Panc1 (cell line): ENCODE results near the gene LKAAEAR1. TPM values are rescaled to one million over a fixed set of nuclear protein-coding genes. Genes with fewer than 3 reads are reported as not detected.

ENCODE experiments used
- ATAC-seq: fragments of 200-7000 bp; cut with Tn5 transposase; 2 replicates; pipeline ENCODE4 v1.9.1; 2020; ENCODE audit warnings: mild to moderate bottlenecking, moderate library complexity
- BruUV-seq: library from RNA; stranded (reverse); fragments of 400-500 nt; replicated peaks from 2 replicates; lab custom pipeline; 2021; lab: Mats Ljungman, UMichigan
- CTCF ChIA-PET: fragments of 300-600 bp; sonication (Branson Sonifier 250); formaldehyde crosslinking; loops from one replicate; lab custom pipeline; 2022; ENCODE audit warnings: antibody characterized with exemption; lab: Charles Lee
- POLR2A ChIA-PET: fragments of 300-600 bp; sonication (Branson Sonifier 250); formaldehyde crosslinking; loops from one replicate; lab custom pipeline; 2022; ENCODE audit warnings: antibody characterized with exemption; lab: Charles Lee
- DNase-seq: peaks from one replicate; pipeline ENCODE4 v3.0.0-alpha.2; 2010; ENCODE audit warnings: low read depth, low spot score
- H3K27ac ChIP-seq: 2 replicates; pipeline ENCODE4 v1.5.1; 2011; ENCODE audit warnings: mild to moderate bottlenecking, low read length, inconsistent platforms
- H3K27me3 ChIP-seq: fragments of 200-500 bp; sonication (Bioruptor generic); 2 replicates; pipeline ENCODE4 v1.6.0; 2014; ENCODE audit warnings: low read length, inconsistent platforms; ENCODE audit not compliant: control insufficient read depth, insufficient read depth
- H3K36me3 ChIP-seq: fragments of 200-500 bp; sonication (Bioruptor generic); 2 replicates; pipeline ENCODE4 v1.5.1; 2014; ENCODE audit warnings: inconsistent platforms, mild to moderate bottlenecking, low read length, moderate library complexity; ENCODE audit not compliant: control insufficient read depth, insufficient read depth
- H3K4me1 ChIP-seq: 2 replicates; pipeline ENCODE4 v1.5.1; 2011; ENCODE audit warnings: inconsistent platforms, mild to moderate bottlenecking, low read length, moderate library complexity; ENCODE audit not compliant: control insufficient read depth, insufficient read depth
- H3K4me3 ChIP-seq, 2 experiments: 2 replicates each; pipeline ENCODE4 v1.5.1; 2011 to 2012; ENCODE audit warnings: low read depth in 2 of 2, low read length in 2 of 2, mild to moderate bottlenecking in 2 of 2, inconsistent platforms in 1 of 2, moderate library complexity in 1 of 2
- H3K9me3 ChIP-seq: fragments of 200-500 bp; sonication (Bioruptor generic); 2 replicates; pipeline ENCODE4 v1.5.1; 2014; ENCODE audit warnings: low read depth, mild to moderate bottlenecking, inconsistent platforms, low read length, moderate library complexity; ENCODE audit not compliant: control insufficient read depth, insufficient read depth
- POLR2AphosphoS5 ChIP-seq: IDR thresholded peaks from 2 replicates; pipeline ENCODE4 v1.6.1; 2012; ENCODE audit warnings: mild to moderate bottlenecking, low read depth, low read length, moderate library complexity
- SIN3A ChIP-seq: IDR thresholded peaks from 2 replicates; pipeline ENCODE4 v1.6.1; 2012; ENCODE audit warnings: low read depth, mild to moderate bottlenecking, low read length, moderate library complexity, borderline replicate concordance; ENCODE audit not compliant: insufficient read depth
- TCF7L2 ChIP-seq: IDR thresholded peaks from 2 replicates; pipeline ENCODE4 v1.6.1; 2011; ENCODE audit warnings: mild to moderate bottlenecking, low read depth, low read length, inconsistent platforms
- in situ Hi-C: cut with HindIII; loops from 2 replicates; pipeline ENCODE4 v1.10.0; 2016; ENCODE audit warnings: low sequenced_read_pairs, low pct_unique_long_range_greater_than_20kb
- intact Hi-C: fragments of 100-400 bp; cut with micrococcal nuclease; formaldehyde crosslinking; loops from one replicate; pipeline ENCODE4 v1.10.0; 2022; ENCODE audit not compliant: unreplicated experiment
- total RNA-seq: library from RNA; stranded (reverse); gene quantifications from one replicate; pipeline ENCODE4 v1.2.1, GENCODE V29; 2021; ENCODE audit not compliant: unreplicated experiment
- TF ChIP-seq, protein P1 (sequence below): fragments of 450-650 bp; IDR thresholded peaks from 2 replicates; pipeline ENCODE4 v1.5.1; 2017; ENCODE audit warnings: mild to moderate bottlenecking
- TF ChIP-seq, protein P2 (sequence below), 2 experiments: IDR thresholded peaks; 2 replicates each; pipeline ENCODE4 v1.6.1; 2011 to 2012; ENCODE audit warnings: low read depth in 2 of 2, control low read depth in 1 of 2, low read length in 1 of 2, mild to moderate bottlenecking in 1 of 2, moderate library complexity in 1 of 2; ENCODE audit not compliant: insufficient read depth in 1 of 2

Gene LKAAEAR1
- total RNA-seq, 1 experiment from 2014 or later: 0.67 TPM

DNA sequence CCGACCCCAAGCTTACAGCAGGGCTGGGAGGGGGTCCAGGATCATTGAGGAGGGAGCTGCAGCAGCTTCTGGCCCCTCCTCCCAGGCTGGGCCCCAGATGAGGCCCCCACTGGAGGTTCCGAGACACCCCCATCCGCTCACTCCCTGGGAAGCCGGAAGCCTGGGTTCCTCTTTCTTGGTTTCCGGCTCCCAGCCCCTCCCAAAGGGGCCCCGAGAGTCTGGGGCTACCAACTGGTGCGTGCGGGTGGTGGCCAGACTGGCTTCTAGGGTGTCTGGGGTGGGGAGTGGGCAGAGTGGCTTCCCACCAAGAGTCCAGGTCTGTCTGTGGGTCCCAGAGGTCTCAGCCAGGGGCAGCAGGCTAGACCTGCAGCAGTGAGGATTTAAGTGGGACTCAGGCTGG is 7.1 kb downstream of the LKAAEAR1 start:
- no peak for TF ChIP-seq SIN3A
- TF ChIP-seq, protein P1, sequence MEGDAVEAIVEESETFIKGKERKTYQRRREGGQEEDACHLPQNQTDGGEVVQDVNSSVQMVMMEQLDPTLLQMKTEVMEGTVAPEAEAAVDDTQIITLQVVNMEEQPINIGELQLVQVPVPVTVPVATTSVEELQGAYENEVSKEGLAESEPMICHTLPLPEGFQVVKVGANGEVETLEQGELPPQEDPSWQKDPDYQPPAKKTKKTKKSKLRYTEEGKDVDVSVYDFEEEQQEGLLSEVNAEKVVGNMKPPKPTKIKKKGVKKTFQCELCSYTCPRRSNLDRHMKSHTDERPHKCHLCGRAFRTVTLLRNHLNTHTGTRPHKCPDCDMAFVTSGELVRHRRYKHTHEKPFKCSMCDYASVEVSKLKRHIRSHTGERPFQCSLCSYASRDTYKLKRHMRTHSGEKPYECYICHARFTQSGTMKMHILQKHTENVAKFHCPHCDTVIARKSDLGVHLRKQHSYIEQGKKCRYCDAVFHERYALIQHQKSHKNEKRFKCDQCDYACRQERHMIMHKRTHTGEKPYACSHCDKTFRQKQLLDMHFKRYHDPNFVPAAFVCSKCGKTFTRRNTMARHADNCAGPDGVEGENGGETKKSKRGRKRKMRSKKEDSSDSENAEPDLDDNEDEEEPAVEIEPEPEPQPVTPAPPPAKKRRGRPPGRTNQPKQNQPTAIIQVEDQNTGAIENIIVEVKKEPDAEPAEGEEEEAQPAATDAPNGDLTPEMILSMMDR: no peak
- BruUV-seq: no TSS peak
- no peak overlapping the region for H3K4me3 ChIP-seq
- no peak for DNase-seq
- H3K4me1 ChIP-seq: peaks cover 17% of the 10 kb centered on the region
- intact Hi-C loops: no loop called here
- ATAC-seq: no peak
- CTCF ChIA-PET: no interaction called here
- POLR2A ChIA-PET: no interaction called here
- H3K9me3 ChIP-seq: no peaks in the 10 kb centered on the region
- in situ Hi-C loops: no loop called here
- H3K36me3 ChIP-seq: no peaks in the 10 kb centered on the region
- no peaks in the 10 kb centered on the region for H3K27me3 ChIP-seq
- H3K27ac ChIP-seq: no peak overlapping the region

DNA sequence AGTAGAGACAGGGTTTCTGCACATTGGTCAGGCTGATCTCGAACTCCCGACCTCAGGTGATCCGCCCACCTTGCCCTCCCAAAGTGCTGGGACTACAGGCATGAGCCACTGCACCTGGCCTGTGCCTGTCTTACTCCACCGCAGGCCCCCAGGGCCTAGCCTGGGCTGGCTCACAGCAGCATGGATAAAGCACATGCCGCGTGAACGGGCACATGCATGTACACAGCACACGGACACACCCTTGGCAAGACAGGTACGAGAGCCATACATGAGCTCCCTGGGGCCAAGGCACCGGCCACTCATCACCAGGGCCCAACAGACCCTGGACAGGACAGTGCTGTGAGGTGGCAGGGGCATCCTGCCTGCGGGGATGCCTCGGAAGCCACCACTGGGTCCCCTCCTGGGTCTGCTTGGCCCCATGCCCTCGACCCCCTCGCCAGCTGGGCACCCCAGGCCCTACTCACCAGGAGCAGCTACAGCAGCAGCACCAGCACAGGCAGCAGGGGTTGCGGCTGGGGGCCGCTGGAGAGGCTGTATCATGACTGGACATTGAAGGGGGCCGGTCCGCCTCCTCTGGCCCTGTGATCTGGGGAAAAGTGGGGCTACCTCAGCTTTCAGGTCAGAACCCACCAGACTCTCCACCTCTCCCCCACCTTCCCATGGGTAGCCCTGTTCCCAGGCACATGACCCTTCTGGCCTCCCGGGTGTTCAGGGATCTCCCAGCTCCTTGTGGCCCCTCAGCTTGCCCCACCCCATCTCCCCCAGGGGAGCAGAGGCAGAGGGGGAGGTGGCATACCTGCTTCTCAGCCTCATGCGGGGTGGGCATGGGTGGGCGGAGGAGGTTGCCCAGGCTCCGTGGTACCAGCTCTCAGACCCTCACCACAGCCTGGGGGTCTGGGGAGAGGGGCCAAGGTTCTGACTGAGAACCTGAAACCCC is 7.9 kb downstream of the LKAAEAR1 start:
- intact Hi-C loops (no loop called here), in situ Hi-C loops (no loop called here)
- Histone ChIP-seq H3K4me3 (no peak overlapping the region), H3K9me3 (no peaks in the 10 kb centered on the region), H3K27ac (no peak overlapping the region), H3K27me3 (no peaks in the 10 kb centered on the region), H3K4me1 (peaks cover 18% of the 10 kb centered on the region), H3K36me3 (no peaks in the 10 kb centered on the region)
- TF ChIP-seq, protein P2, sequence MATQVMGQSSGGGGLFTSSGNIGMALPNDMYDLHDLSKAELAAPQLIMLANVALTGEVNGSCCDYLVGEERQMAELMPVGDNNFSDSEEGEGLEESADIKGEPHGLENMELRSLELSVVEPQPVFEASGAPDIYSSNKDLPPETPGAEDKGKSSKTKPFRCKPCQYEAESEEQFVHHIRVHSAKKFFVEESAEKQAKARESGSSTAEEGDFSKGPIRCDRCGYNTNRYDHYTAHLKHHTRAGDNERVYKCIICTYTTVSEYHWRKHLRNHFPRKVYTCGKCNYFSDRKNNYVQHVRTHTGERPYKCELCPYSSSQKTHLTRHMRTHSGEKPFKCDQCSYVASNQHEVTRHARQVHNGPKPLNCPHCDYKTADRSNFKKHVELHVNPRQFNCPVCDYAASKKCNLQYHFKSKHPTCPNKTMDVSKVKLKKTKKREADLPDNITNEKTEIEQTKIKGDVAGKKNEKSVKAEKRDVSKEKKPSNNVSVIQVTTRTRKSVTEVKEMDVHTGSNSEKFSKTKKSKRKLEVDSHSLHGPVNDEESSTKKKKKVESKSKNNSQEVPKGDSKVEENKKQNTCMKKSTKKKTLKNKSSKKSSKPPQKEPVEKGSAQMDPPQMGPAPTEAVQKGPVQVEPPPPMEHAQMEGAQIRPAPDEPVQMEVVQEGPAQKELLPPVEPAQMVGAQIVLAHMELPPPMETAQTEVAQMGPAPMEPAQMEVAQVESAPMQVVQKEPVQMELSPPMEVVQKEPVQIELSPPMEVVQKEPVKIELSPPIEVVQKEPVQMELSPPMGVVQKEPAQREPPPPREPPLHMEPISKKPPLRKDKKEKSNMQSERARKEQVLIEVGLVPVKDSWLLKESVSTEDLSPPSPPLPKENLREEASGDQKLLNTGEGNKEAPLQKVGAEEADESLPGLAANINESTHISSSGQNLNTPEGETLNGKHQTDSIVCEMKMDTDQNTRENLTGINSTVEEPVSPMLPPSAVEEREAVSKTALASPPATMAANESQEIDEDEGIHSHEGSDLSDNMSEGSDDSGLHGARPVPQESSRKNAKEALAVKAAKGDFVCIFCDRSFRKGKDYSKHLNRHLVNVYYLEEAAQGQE (IDR thresholded peaks at IDR 0.05; ENCODE audit: insufficient read depth in 1 of 2, low read depth in 2 of 2, low read length in 1 of 2): no peak
- TF ChIP-seq POLR2AphosphoS5 (no peak), TCF7L2 (no peak), SIN3A (no peak)
- TF ChIP-seq, protein P1: no peak
- BruUV-seq: no TSS peak
- CTCF ChIA-PET: no interaction called here
- ATAC-seq (no peak), DNase-seq (no peak)
- POLR2A ChIA-PET: no interaction called here
